ENCODE results near the gene NCAPG2. TPM values are rescaled to one million over a fixed set of nuclear protein-coding genes. Genes with fewer than 3 reads are reported as not detected.

NCAPG2 gene
- polyA plus RNA-seq, 3 donors = 1.1 to 3.1 (median 1.7) TPM

DNA sequence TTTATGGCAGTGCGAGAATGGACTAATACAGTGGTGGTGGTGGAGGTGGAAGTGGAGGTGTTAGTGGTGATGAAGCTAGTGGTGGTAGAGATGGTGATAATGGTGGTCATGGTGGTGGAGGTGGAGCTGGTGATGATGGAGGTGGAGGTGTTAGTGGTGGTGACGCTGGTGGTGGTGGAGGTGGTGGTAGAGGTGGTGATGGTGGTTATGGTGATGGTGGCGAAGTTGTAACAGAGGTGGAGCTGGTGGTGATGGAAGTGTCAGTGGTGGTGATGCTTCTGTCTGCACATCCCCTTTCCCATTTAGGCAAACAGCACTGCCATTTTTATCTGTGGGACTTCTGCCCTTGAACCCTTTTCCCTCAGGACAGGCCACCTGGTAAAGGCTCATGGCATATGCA, 109.5 kb downstream of the NCAPG2 start:
- TF ChIP-seq, protein P1, sequence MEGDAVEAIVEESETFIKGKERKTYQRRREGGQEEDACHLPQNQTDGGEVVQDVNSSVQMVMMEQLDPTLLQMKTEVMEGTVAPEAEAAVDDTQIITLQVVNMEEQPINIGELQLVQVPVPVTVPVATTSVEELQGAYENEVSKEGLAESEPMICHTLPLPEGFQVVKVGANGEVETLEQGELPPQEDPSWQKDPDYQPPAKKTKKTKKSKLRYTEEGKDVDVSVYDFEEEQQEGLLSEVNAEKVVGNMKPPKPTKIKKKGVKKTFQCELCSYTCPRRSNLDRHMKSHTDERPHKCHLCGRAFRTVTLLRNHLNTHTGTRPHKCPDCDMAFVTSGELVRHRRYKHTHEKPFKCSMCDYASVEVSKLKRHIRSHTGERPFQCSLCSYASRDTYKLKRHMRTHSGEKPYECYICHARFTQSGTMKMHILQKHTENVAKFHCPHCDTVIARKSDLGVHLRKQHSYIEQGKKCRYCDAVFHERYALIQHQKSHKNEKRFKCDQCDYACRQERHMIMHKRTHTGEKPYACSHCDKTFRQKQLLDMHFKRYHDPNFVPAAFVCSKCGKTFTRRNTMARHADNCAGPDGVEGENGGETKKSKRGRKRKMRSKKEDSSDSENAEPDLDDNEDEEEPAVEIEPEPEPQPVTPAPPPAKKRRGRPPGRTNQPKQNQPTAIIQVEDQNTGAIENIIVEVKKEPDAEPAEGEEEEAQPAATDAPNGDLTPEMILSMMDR (IDR thresholded peaks at IDR 0.05) = no peak
- Histone ChIP-seq H3K4me3 (replicated peaks in 1 of 3; ENCODE audit: low read depth in 2 of 3, low read length in 3 of 3) (no peak overlapping the region), H3K4me1 (ENCODE audit: control insufficient read depth in 1 of 2, insufficient read depth in 2 of 2, low read length in 2 of 2) (no peaks in the 10 kb centered on the region), H4K20me1 (ENCODE audit: insufficient read depth, low read length) (no peaks in the 10 kb centered on the region), H3K4me2 (replicated peaks; ENCODE audit: extremely low read depth, low read length, poor library complexity, severe bottlenecking) (no peak overlapping the region), H3K27ac (ENCODE audit: low read depth in 1 of 2, low read length in 2 of 2) (no peak overlapping the region), H3K79me2 (ENCODE audit: insufficient read depth, low read length) (no peaks in the 10 kb centered on the region), H3K36me3 (replicated peaks in 1 of 2; ENCODE audit: control insufficient read depth in 1 of 2, insufficient read depth in 2 of 2, low read length in 2 of 2) (no peaks in the 10 kb centered on the region), H2AFZ (ENCODE audit: insufficient read depth, low read depth, low read length, poor library complexity, severe bottlenecking) (no peak overlapping the region), H3K9me3 (replicated peaks in 1 of 2; ENCODE audit: control insufficient read depth in 1 of 2, insufficient read depth in 1 of 2, low read length in 2 of 2) (peaks cover 11 to 15% of the 10 kb centered on the region in 2 donors), H3K27me3 (ENCODE audit: control insufficient read depth in 2 of 2, insufficient read depth in 2 of 2, low read length in 2 of 2) (peaks cover 0 to 2% of the 10 kb centered on the region in 2 donors), H3K9ac (ENCODE audit: insufficient read depth, low read length, poor library complexity, severe bottlenecking) (no peak overlapping the region)
- Mint-ChIP-seq H3K4me3 (no peak overlapping the region), H3K4me1 (no peaks in the 10 kb centered on the region), H3K9me3 (peaks cover 1 to 14% (median 6%) of the 10 kb centered on the region in 7 donors), H3K27me3 (ENCODE audit: low read depth in 3 of 3) (peaks cover 4 to 6% (median 4%) of the 10 kb centered on the region in 3 donors), H3K27ac (no peak overlapping the region), H3K36me3 (peaks cover 0 to under 1% of the 10 kb centered on the region in 2 donors)
- whole genome bisulfite sequencing (ENCODE audit: insufficient coverage) = no CpG with 5 or more reads among the region's 3 CpGs
- intact Hi-C loops (cut with micrococcal nuclease) = no loop called here
- DNase-seq = peak; percentile 6 to 25 (median 22)

GRCh38 chr7:158592541-158592940, 112.1 kb downstream of the NCAPG2 start:
- no peaks in the 10 kb centered on the region for H4K20me1 ChIP-seq (ENCODE audit: insufficient read depth, low read length)
- H3K79me2 ChIP-seq (ENCODE audit: insufficient read depth, low read length) = no peaks in the 10 kb centered on the region
- 100% methylated on average over 1 of the region's 1 CpG for WGBS (ENCODE audit: insufficient coverage)
- intact Hi-C loops (cut with micrococcal nuclease) = no loop called here
- H3K9me3 Mint-ChIP-seq = peaks cover 4 to 26% (median 6%) of the 10 kb centered on the region in 7 donors
- no peak for DNase-seq
- no peaks in the 10 kb centered on the region for H3K36me3 Mint-ChIP-seq
- peaks cover 11 to 15% of the 10 kb centered on the region in 2 donors for H3K9me3 ChIP-seq (replicated peaks in 1 of 2; ENCODE audit: control insufficient read depth in 1 of 2, insufficient read depth in 1 of 2, low read length in 2 of 2)
- no peak overlapping the region for H3K4me3 Mint-ChIP-seq
- H3K27ac Mint-ChIP-seq = no peak overlapping the region
- H3K27me3 Mint-ChIP-seq (ENCODE audit: low read depth in 3 of 3) = peaks cover 21 to 27% (median 23%) of the 10 kb centered on the region in 3 donors
- H3K27ac ChIP-seq (ENCODE audit: low read depth in 1 of 2, low read length in 2 of 2) = no peak overlapping the region
- no peaks in the 10 kb centered on the region for H3K36me3 ChIP-seq (replicated peaks in 1 of 2; ENCODE audit: control insufficient read depth in 1 of 2, insufficient read depth in 2 of 2, low read length in 2 of 2)
- no peaks in the 10 kb centered on the region for H3K4me1 ChIP-seq (ENCODE audit: control insufficient read depth in 1 of 2, insufficient read depth in 2 of 2, low read length in 2 of 2)
- TF ChIP-seq, protein P1 (IDR thresholded peaks at IDR 0.05) = no peak
- no peaks in the 10 kb centered on the region for H3K4me1 Mint-ChIP-seq
- H3K9ac ChIP-seq (ENCODE audit: insufficient read depth, low read length, poor library complexity, severe bottlenecking) = no peak overlapping the region
- H3K4me3 ChIP-seq (replicated peaks in 1 of 3; ENCODE audit: low read depth in 2 of 3, low read length in 3 of 3) = no peak overlapping the region
- no peak overlapping the region for H3K4me2 ChIP-seq (replicated peaks; ENCODE audit: extremely low read depth, low read length, poor library complexity, severe bottlenecking)
- H2AFZ ChIP-seq (ENCODE audit: insufficient read depth, low read depth, low read length, poor library complexity, severe bottlenecking) = no peak overlapping the region
- H3K27me3 ChIP-seq (ENCODE audit: control insufficient read depth in 2 of 2, insufficient read depth in 2 of 2, low read length in 2 of 2) = peaks cover 10 to 19% of the 10 kb centered on the region in 2 donors
